Neutrophil (primary cell): ENCODE results near the gene GGACT.
"Not testable (repeated sequence)": the region's sequence is repeated elsewhere in the genome, so short reads cannot be mapped to it uniquely, and the experiment has no call there.

ENCODE experiments used
- H3K27ac ChIP-seq: fragments of 200-600 bp; sonication (generic); 2 replicates; pipeline ENCODE4 v1.5.1; 2016; ENCODE audit warnings: mild to moderate bottlenecking, moderate library complexity
- H3K27me3 ChIP-seq: fragments of 200-600 bp; sonication (generic); 2 replicates; pipeline ENCODE4 v1.6.0; 2016; ENCODE audit warnings: mild to moderate bottlenecking
- H3K36me3 ChIP-seq: fragments of 200-600 bp; sonication (generic); 2 replicates; pipeline ENCODE4 v1.5.1; 2017
- H3K4me1 ChIP-seq, 2 experiments: fragments of 200-600 bp in 1 of 2; sonication (generic) in 1 of 2; 1 replicate in 1 of 2; 2 replicates in 1 of 2; pipeline versions ENCODE4 v1.5.1 to v1.6.1; 2013 to 2016; ENCODE audit warnings: low read depth in 1 of 2, low read length in 1 of 2, mild to moderate bottlenecking in 1 of 2, moderate library complexity in 1 of 2; ENCODE audit not compliant: control insufficient read depth in 1 of 2, insufficient read depth in 1 of 2
- H3K4me3 ChIP-seq, 2 experiments: fragments of 200-600 bp in 1 of 2; sonication (generic) in 1 of 2; 1 replicate in 1 of 2; 2 replicates in 1 of 2; pipeline ENCODE4 v1.5.1; 2013 to 2016; ENCODE audit warnings: low read depth in 1 of 2, low read length in 1 of 2, mild to moderate bottlenecking in 1 of 2, moderate library complexity in 1 of 2
- H3K9me3 ChIP-seq: fragments of 200-600 bp; sonication (generic); 2 replicates; pipeline ENCODE4 v1.5.1; 2016
- CTCF ChIP-seq: fragments of 200-600 bp; sonication (generic); IDR thresholded peaks from 2 replicates; pipeline ENCODE4 v1.5.1; 2016; ENCODE audit warnings: antibody characterized with exemption

GGACT gene

GRCh38 chr13:100528820-100529219 is 59.8 kb downstream of the GGACT start:
- Histone ChIP-seq H3K4me3 (no peak overlapping the region), H3K27ac (no peak overlapping the region), H3K36me3 (no peaks in the 10 kb centered on the region), H3K9me3 (no peaks in the 10 kb centered on the region), H3K27me3 (peaks cover 2% of the 10 kb centered on the region), H3K4me1 (peaks cover 3 to 4% of the 10 kb centered on the region in 2 experiments)
- TF ChIP-seq CTCF: no peak

- no peak for TF ChIP-seq CTCF
- H3K27me3 ChIP-seq: peaks cover 7% of the 10 kb centered on the region
- peaks cover 3 to 4% of the 10 kb centered on the region in 2 experiments for H3K4me1 ChIP-seq
- H3K9me3 ChIP-seq: no peaks in the 10 kb centered on the region
- no peak overlapping the region for H3K4me3 ChIP-seq
- H3K27ac ChIP-seq: no peak overlapping the region
- H3K36me3 ChIP-seq: no peaks in the 10 kb centered on the region
Observed at GRCh38 chr13:100528353-100528752, 60.2 kb downstream of the GGACT start.

- Histone ChIP-seq H3K36me3 (no peaks in the 10 kb centered on the region), H3K4me1 (peaks cover 3 to 4% of the 10 kb centered on the region in 2 experiments)
Observed at GRCh38 chr13:100527644-100528043, 60.9 kb downstream of the GGACT start.

DNA sequence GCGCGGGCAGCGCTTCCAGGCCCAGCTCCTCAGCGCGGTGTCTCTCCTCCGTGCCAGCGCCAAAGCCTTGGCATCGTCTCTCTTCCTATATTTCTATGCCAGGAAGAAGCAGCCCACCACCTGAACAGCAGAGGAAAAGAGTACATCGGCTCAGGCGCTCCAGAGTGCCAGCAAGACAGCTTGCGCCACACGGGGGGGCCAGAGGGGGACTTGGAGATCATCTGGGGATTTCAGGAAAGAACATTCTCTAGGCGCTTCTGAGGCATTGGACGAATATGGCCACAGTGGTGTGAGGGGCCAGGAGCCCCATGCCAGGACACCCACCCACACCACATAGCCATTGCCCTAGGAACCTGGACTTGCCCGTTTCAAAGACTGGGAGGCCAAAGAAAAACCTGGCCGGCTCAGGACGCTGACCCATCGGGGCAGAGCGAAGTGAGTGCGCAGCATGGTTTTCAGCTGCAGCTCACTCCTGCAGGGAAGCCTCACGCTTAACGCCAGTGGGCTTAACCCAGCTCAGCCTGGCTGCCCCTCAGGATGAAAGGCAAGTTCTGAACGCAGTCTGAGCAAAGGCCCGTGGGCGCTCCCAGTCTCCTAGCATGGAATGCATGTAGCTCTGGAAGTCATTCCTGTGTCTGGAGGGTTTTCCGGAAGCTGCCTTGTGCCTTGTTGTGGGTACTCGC is 62.1 kb downstream of the GGACT start:
- TF ChIP-seq CTCF: no peak
- Histone ChIP-seq H3K27ac (no peak overlapping the region), H3K4me1 (peaks cover 9 to 13% of the 10 kb centered on the region in 2 experiments), H3K27me3 (peaks cover 26% of the 10 kb centered on the region), H3K36me3 (no peaks in the 10 kb centered on the region), H3K4me3 (no peak overlapping the region), H3K9me3 (no peaks in the 10 kb centered on the region)

More at GRCh38 chr13:100527644-100528043, 60.9 kb downstream of the GGACT start:
- Histone ChIP-seq H3K9me3 (no peaks in the 10 kb centered on the region), H3K27me3 (peaks cover 14% of the 10 kb centered on the region), H3K27ac (no peak overlapping the region), H3K4me3 (no peak overlapping the region)
- TF ChIP-seq CTCF: no peak

DNA sequence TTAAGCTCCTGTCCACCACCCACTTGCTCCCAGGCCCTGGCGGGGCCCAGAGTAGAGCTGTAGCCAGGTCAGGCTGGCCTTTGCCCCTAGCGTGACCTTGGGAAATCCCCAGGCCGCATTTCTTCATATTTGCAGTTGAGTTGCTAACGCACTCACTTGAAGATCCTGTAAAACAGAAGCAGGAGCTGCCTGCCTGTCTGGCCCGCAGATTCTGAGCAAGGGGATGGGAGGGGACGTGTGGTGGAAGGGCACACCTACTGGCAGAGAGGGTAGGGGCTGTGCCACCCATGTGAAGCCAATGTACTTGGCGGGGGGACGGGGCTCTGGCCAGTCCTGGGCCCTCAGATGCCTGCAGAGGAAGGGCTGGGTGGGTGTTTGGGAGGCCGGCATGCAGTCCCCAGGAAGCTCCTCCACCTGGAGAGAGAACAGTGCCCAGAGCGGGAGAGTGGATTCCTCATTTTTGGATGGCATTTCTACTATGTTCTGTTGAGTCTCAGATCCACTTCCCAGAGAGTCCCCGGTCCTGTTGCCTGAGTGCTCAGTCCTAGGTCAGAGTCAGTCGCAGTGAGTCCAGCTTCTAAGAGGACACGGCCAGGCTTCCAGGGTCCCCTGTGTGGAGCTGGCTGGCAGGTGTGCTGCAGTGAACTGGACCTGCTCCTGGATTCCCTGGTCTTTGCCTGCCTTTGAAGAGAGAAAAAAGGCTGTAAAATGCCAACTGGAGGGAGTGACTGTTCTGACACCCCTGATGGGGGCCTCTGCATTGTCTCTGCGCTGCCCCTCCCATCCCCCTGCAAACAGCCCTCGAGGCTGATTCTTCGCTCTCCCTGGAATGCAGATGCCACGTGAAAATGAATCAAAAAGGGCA is 62.9 kb downstream of the GGACT start:
- TF ChIP-seq CTCF: no peak
- H3K4me3 ChIP-seq: no peak overlapping the region

GRCh38 chr13:100524688-100525087 is 63.9 kb downstream of the GGACT start:
- peaks cover 35% of the 10 kb centered on the region for H3K27me3 ChIP-seq
- not testable (repeated sequence) for H3K4me3 ChIP-seq, H3K36me3 ChIP-seq, H3K9me3 ChIP-seq, H3K27ac ChIP-seq
- peaks cover 12 to 17% of the 10 kb centered on the region in 2 experiments for H3K4me1 ChIP-seq

More for the DNA sequence above, 62.9 kb downstream of the GGACT start:
- H3K27me3 ChIP-seq: peaks cover 34% of the 10 kb centered on the region
- H3K9me3 ChIP-seq: no peaks in the 10 kb centered on the region
- no peaks in the 10 kb centered on the region for H3K36me3 ChIP-seq
- peaks cover 12 to 17% of the 10 kb centered on the region in 2 experiments for H3K4me1 ChIP-seq
- no peak overlapping the region for H3K27ac ChIP-seq
